Measurements from ENCODE around the gene UTF1.

DNA sequence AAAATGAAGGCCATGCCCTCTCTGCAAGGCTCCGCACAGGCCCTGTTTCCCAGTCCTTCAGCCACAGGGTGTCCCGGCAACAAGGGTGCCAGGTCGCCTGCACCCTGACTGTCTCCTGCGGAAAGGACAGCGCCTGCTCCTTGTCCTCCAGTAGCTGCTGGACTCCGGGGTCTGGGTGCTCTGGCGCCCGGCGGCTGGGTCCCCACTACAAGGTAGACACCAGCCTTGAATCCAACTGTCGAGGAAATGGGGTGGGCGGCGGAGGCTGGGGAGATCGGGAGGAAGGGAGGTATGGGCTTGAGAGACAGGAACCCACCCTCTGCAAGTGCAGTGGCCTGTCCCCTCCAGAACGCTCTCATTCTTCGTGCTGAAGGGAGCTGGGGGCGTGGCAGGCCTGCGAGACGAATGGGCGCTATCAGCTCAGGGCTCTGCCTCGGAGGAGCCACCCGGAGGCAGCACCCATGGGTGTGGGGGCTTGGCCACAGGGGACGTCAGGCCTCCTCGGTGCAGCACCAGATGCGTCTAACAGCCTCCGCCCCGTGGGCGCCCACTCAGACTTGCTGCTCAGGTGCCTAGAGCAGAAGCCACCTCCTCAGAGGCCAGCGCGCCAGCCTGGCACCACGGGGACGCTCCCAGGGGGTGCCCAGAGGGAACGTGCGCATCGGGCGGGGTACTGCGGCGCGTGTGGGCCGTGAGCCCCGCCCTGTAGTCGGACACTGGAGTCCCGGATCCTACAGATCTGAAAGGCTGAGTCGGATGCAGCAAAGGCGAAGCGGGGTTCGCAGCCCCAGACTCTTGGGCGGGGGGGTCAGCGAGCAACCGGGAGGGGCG, 31.1 kb downstream of the UTF1 start:
- no peak for TF ChIP-seq EZH2 (IDR thresholded peaks at IDR 0.05; ENCODE audit: insufficient read depth, poor library complexity, severe bottlenecking)
- no peak for TF ChIP-seq EZH2phosphoT487 (IDR thresholded peaks at IDR 0.05; ENCODE audit: insufficient read depth, low read depth)

Data from GM23248 (cell line).